Stimulated activated CD8-positive, alpha-beta memory T cell treated with anti-CD3 and anti-CD28 coated beads, Interleukin-15, amount 100 ng/mL, for 48 hours (primary cell): ENCODE results near the gene ARL2BP.

Experiments used
- DNase-seq, 2 donors: peaks; one replicate each; pipeline ENCODE4 v3.0.0-alpha.2; 2020; ENCODE audit warnings: low read depth in 2 of 2

The ARL2BP gene

GRCh38 chr16:57235128-57236021 lies 9.7 kb upstream of the ARL2BP start:
- DNase-seq, result peak in 1 of 2 donors; percentile 46

- no peak for DNase-seq
Observed at GRCh38 chr16:57236022-57236350, 9.1 kb upstream of the ARL2BP start.

- no peak for DNase-seq
Observed at GRCh38 chr16:57238682-57239081, 6.4 kb upstream of the ARL2BP start.

- no peak for DNase-seq
Observed at GRCh38 chr16:57239107-57239506, 6.0 kb upstream of the ARL2BP start.

GRCh38 chr16:57240851-57241250 lies 4.2 kb upstream of the ARL2BP start:
- DNase-seq, result no peak

- DNase-seq, result no peak
Observed at GRCh38 chr16:57242650-57243049, 2.4 kb upstream of the ARL2BP start.

- no peak for DNase-seq
Observed at GRCh38 chr16:57244463-57244766, 644 bp upstream of the ARL2BP start.

- DNase-seq, result no peak
Observed at GRCh38 chr16:57245472-57246113, 534 bp downstream of the ARL2BP start.

- no peak for DNase-seq
Observed at GRCh38 chr16:57251352-57251751, 6.3 kb downstream of the ARL2BP start.

GRCh38 chr16:57252148-57252721 lies 7.2 kb downstream of the ARL2BP start:
- DNase-seq, result no peak

GRCh38 chr16:57253466-57253865 lies 8.4 kb downstream of the ARL2BP start:
- DNase-seq, result no peak

GRCh38 chr16:57255686-57256415 lies 10.8 kb downstream of the ARL2BP start:
- no peak for DNase-seq

GRCh38 chr16:57256601-57257395 lies 11.7 kb downstream of the ARL2BP start:
- no peak for DNase-seq

GRCh38 chr16:57257455-57258070 lies 12.5 kb downstream of the ARL2BP start:
- no peak for DNase-seq

GRCh38 chr16:57258226-57258909 lies 13.3 kb downstream of the ARL2BP start:
- no peak for DNase-seq

GRCh38 chr16:57258910-57259475 lies 13.9 kb downstream of the ARL2BP start:
- no peak for DNase-seq

GRCh38 chr16:57260294-57260929 lies 15.4 kb downstream of the ARL2BP start:
- DNase-seq, result no peak

GRCh38 chr16:57261806-57262205 lies 16.7 kb downstream of the ARL2BP start:
- no peak for DNase-seq

- no peak for DNase-seq
Observed at GRCh38 chr16:57262841-57263540, 17.9 kb downstream of the ARL2BP start.
